C1 segment of cervical spinal cord (tissue), 14 donors: ENCODE results near the gene USP5.
A peak's percentile ranks its signal among the peaks of the same experiment; 100 is the strongest.

Experiments used
- DNase-seq, 14 donors: peaks; one replicate each; lab custom pipeline; 2025; lab: John Stamatoyannopoulos, UW

USP5 gene

GRCh38 chr12:6840330-6840729, 11.6 kb upstream of the USP5 start:
- DNase-seq = no peak

- no peak for DNase-seq
These were observed 11.0 kb upstream of the USP5 start, which contains the start of gene GNB3 for GRCh38 chr12:6840761-6841515. Gene GNB3, plus strand, starts transcription at chr12:6840925. Its CDS starts 363 bp downstream, at chr12:6841288.

- no peak for DNase-seq
These were observed 9.9 kb upstream of the USP5 start for GRCh38 chr12:6842075-6842474.

- DNase-seq = no peak
These were observed 8.6 kb upstream of the USP5 start for GRCh38 chr12:6843118-6843902.

GRCh38 chr12:6845395-6845794, 6.6 kb upstream of the USP5 start:
- no peak for DNase-seq

- DNase-seq = no peak
These were observed 5.6 kb upstream of the USP5 start for GRCh38 chr12:6846316-6846869.

GRCh38 chr12:6847676-6848075, 4.3 kb upstream of the USP5 start:
- no peak for DNase-seq

- DNase-seq = no peak
These were observed 2.5 kb upstream of the USP5 start for GRCh38 chr12:6849427-6849826.

- no peak for DNase-seq
These were observed 1.9 kb upstream of the USP5 start for GRCh38 chr12:6849976-6850560.

GRCh38 chr12:6850796-6851152, 1.2 kb upstream of the USP5 start:
- DNase-seq = peak in 1 of 14 donors; percentile 51

- DNase-seq = peak in 13 of 14 donors; percentile 47 to 94 (median 87)
These were observed 613 bp upstream of the USP5 start, which contains the start of gene CDCA3 for GRCh38 chr12:6851153-6851920. Gene CDCA3, minus strand, starts transcription at chr12:6851286. Its CDS starts 334 bp downstream, at chr12:6850952.

GRCh38 chr12:6852651-6853354, 853 bp downstream of the USP5 start:
- DNase-seq = peak in 8 of 14 donors; percentile 50 to 72 (median 60)

- no peak for DNase-seq
These were observed 1.7 kb downstream of the USP5 start for GRCh38 chr12:6853626-6854025.

- no peak for DNase-seq
These were observed 2.1 kb downstream of the USP5 start for GRCh38 chr12:6854036-6854435.

- no peak for DNase-seq
These were observed 3.4 kb downstream of the USP5 start for GRCh38 chr12:6855322-6855721.

- DNase-seq = no peak
These were observed 6.8 kb downstream of the USP5 start for GRCh38 chr12:6858799-6859198.

GRCh38 chr12:6860116-6860515, 8.2 kb downstream of the USP5 start:
- no peak for DNase-seq

GRCh38 chr12:6860942-6861341, 9.0 kb downstream of the USP5 start:
- no peak for DNase-seq

- DNase-seq = no peak
These were observed 9.4 kb downstream of the USP5 start for GRCh38 chr12:6861391-6861790.

- DNase-seq = no peak
These were observed 11.1 kb downstream of the USP5 start for GRCh38 chr12:6863033-6863432.
